Fibroblast of upper back skin (primary cell): ENCODE results near the gene CRP.
"Not testable (repeated sequence)": the region's sequence is repeated elsewhere in the genome, so short reads cannot be mapped to it uniquely, and the experiment has no call there.

Experiments used
- DNase-seq: peaks from one replicate; pipeline ENCODE4 v3.0.0-alpha.2; 2013

Gene CRP

GRCh38 chr1:159699246-159699645 lies 15.1 kb downstream of the CRP start:
- DNase-seq: no peak

GRCh38 chr1:159687511-159687910 lies 26.9 kb downstream of the CRP start:
- no peak for DNase-seq

DNA sequence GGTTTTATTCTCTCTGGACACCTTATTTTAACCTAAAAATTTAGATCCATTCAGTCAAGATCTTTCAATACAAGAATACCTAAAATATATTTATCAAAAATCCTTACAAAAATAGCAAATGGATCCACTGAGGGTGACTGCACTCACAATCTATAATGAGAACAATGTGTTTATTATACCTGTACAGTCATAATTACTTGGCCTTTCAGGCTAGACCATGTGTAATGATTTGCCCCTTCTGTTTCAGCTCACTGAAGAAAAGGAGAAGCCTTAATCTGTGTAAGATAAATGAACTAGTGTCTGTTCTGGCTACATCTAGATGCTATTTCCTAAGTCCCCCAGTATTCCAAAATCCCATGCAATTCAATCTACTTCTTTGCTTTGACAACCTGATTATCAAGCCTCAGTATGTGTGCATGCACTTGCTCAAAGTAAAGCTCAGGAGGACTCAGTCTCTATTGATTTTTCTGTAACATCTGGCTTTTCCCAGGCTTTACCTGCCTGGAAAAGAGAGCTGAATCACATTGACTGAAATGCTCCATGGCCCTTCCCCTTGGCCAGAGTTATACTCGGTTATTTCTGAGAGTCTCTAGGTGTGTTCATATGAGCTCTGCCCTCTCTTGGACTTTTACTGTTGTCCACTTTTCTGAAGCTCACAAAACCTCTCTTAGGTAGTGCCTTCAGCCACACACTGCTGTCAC lies 27.6 kb downstream of the CRP start:
- DNase-seq: no peak

GRCh38 chr1:159678939-159679338 lies 35.5 kb downstream of the CRP start:
- no peak for DNase-seq

DNA sequence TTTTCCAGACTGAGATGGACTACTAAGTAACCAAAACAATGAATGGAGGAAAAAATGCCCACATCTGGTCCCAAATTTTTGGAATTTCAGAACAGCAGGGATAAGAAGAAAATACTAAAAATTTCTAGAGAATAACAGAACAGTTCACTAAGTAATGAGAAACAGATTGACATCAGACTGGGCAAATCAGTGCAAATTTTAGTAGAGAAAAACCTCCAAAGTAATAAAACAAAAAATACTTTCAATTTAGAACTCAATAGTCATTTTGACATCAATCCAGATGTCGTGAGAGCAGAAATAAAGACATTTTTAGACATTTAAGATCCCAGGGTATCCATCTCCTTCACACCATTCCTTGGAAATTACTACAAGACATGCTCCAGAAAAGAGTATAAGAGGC lies 39.3 kb downstream of the CRP start:
- DNase-seq: peak; percentile 6

DNA sequence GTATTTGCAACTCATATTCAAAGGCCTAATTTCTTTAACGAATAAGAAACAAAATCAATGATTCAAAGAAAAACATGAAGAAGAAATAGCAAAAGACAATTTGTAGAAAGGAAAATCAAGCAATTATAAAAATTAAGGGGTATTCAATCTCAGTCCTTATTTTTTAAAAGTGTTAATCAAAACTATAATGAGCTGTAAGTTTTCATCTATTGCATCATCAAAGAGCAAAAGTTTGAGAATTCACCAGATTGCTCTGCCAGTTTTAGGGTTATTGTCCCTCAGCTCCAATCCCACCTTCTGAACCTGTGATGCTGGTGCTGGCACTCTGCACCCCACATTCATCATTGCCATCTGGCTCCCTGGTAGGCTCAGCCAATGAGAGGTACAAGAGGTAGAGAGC lies 42.0 kb downstream of the CRP start:
- DNase-seq: not testable (repeated sequence)

DNA sequence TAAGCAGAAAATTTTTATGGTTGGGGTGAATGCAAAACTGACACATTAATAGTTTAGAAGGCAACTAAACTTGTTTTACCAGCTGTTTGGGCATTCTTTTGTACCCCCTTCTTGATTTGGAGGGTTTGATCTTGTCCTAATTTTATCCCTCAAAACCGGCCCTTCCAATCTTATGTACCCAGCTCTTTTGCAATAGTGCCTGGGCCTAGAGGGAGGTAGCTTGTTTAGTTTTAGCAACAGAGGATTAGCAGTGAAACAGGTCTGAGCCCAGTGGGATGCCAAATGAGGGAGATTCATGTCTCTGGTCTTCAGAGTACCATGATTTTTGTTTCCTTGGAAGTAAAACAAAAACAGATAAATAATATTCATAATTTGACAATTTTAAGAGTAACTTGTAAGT lies 45.1 kb downstream of the CRP start:
- DNase-seq: no peak

GRCh38 chr1:159668739-159669138 lies 45.6 kb downstream of the CRP start:
- DNase-seq: no peak

GRCh38 chr1:159664247-159664646 lies 50.1 kb downstream of the CRP start:
- DNase-seq: no peak

- DNase-seq: no peak
Observed at GRCh38 chr1:159663552-159663951, 50.8 kb downstream of the CRP start.
